H1 (cell line): ENCODE measurements around the gene CDK15. TPM values are rescaled to one million over a fixed set of nuclear protein-coding genes. Genes with fewer than 3 reads are reported as not detected.

Source experiments
- CBX5 ChIP-seq: fragments of 300-800, 300-1000 bp; sonication (generic); IDR thresholded peaks from 2 replicates; pipeline ENCODE4 v1.7.1; 2016; ENCODE audit warnings: antibody characterized with exemption, low read length, low read depth
- POLR2AphosphoS5 ChIP-seq: IDR thresholded peaks from 2 replicates; pipeline ENCODE4 v1.6.1; 2011; ENCODE audit warnings: low read depth, low read length
- POU5F1 ChIP-seq: IDR thresholded peaks from 2 replicates; pipeline ENCODE4 v1.6.1; 2011; ENCODE audit warnings: low read depth, mild to moderate bottlenecking, low read length, moderate library complexity
- polyA plus RNA-seq, 7 experiments: library from polyadenylated mRNA; depleted of rRNA in 3 of 7; stranded (reverse) in 5 of 7; unstranded in 2 of 7; fragments of >200 nt in 5 of 7; fragments of 200-250 nt in 2 of 7; gene quantifications; 1 replicate in 5 of 7; 2 replicates in 1 of 7; 4 replicates in 1 of 7; pipeline versions ENCODE4 v1.2.1 to v1.2.3, GENCODE V29; 2011 to 2013; ENCODE audit warnings: missing spikeins in 2 of 7, mixed read lengths in 2 of 7
- total RNA-seq: library from RNA; stranded (reverse); fragmentation: NEBNext Ultra II Directional; extraction: Animal tissue kit (Norgen Biotek cat#: 25700); gene quantifications from 2 replicates; pipeline ENCODE4 v1.2.1, GENCODE V29; 2021

CDK15 gene
- total and polyA plus RNA-seq, 2 of the 8 experiments (the other 6 are each of a cell fraction or from before 2014, with no cell fraction given), result 0.03 TPM; not detected in 1

GRCh38 chr2:201881741-201882140 is 75.4 kb downstream of the CDK15 start (continued):
- TF ChIP-seq POLR2AphosphoS5, result no peak
- no peak for TF ChIP-seq CBX5
- no peak for TF ChIP-seq POU5F1
